DMS53 treated with DMSO at 0.1 percent for 48 hours (cell line): ENCODE results near the gene DSG4.
"Not testable (repeated sequence)": the region's sequence is repeated elsewhere in the genome, so short reads cannot be mapped to it uniquely, and the experiment has no call there.

ENCODE experiments used
- DNase-seq: peaks from one replicate; lab custom pipeline; 2025; ENCODE audit not compliant: unreplicated experiment; lab: John Stamatoyannopoulos, UW

The DSG4 gene, protein sequence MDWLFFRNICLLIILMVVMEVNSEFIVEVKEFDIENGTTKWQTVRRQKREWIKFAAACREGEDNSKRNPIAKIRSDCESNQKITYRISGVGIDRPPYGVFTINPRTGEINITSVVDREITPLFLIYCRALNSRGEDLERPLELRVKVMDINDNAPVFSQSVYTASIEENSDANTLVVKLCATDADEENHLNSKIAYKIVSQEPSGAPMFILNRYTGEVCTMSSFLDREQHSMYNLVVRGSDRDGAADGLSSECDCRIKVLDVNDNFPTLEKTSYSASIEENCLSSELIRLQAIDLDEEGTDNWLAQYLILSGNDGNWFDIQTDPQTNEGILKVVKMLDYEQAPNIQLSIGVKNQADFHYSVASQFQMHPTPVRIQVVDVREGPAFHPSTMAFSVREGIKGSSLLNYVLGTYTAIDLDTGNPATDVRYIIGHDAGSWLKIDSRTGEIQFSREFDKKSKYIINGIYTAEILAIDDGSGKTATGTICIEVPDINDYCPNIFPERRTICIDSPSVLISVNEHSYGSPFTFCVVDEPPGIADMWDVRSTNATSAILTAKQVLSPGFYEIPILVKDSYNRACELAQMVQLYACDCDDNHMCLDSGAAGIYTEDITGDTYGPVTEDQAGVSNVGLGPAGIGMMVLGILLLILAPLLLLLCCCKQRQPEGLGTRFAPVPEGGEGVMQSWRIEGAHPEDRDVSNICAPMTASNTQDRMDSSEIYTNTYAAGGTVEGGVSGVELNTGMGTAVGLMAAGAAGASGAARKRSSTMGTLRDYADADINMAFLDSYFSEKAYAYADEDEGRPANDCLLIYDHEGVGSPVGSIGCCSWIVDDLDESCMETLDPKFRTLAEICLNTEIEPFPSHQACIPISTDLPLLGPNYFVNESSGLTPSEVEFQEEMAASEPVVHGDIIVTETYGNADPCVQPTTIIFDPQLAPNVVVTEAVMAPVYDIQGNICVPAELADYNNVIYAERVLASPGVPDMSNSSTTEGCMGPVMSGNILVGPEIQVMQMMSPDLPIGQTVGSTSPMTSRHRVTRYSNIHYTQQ

DNA sequence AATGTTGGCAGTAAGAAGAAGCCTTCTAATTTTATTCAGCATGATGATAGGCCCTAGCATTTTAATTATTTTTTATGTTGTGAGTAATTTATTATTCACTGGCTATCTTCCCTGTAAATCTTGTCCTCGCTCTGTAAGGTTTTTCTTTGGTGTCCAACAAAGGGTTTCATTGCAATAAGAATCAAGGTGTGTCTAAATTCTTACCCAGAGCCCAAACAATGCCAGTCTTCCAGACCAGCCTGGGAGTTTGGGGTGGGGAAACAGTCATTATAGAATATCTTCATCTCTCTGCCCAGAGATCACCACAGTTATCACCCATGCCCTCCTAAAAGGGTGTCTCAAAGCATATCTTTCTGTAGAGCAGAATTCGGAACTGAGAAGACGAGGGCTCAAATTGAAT, at the start of gene DSG4:
Gene DSG4 (plus strand): TSS at position 301 of the 400 bp plus-strand sequence. CDS start 135 bp downstream, outside the sequence.
- no peak for DNase-seq

DNA sequence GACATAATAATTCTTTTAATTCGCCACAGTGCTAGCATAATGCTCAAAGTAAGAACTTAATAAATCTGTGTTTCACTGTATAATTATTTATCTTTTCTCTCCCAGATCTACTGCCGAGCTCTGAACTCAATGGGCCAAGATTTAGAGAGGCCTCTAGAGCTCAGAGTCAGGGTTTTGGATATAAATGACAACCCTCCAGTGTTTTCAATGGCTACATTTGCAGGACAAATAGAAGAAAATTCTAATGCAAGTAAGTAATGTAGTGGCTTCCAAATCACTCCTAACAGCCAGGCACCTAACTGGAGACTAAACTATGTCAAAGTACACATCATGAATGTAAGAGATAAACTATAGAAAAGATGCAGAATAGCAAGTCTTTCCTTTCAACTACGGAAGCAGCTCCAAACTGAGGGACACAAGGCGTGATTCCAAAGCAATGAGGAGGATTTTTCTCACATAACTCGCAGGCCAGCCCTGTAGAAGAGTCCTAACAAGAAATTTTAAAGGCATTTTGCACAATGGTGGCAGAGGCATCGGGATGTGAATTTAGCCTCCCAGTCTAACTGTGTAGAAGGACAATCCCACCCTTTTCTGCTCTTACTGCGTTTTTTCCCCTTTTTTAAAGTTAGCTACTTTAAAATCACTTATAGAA, 46.7 kb upstream of the DSG4 start:
- no peak for DNase-seq

DNA sequence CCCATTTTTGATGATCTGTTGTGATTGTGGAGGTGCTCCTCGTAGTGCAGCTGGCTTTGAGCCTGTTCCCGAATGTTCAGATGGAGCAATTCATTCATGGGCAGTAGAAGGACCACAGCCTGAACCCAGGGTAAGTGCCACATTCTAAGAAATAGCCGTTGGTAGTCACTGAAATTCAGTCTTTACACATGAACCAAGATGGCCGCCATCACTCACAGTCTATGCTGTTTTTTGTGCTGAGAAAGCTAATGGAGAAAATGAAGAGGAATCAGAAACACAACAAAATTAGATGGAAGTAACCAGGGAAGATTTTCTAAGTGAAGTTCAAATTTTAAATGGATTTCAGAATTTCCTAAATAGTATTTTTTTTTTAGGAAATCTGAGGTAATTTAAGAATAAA, 33.1 kb upstream of the DSG4 start:
- DNase-seq: no peak

DNA sequence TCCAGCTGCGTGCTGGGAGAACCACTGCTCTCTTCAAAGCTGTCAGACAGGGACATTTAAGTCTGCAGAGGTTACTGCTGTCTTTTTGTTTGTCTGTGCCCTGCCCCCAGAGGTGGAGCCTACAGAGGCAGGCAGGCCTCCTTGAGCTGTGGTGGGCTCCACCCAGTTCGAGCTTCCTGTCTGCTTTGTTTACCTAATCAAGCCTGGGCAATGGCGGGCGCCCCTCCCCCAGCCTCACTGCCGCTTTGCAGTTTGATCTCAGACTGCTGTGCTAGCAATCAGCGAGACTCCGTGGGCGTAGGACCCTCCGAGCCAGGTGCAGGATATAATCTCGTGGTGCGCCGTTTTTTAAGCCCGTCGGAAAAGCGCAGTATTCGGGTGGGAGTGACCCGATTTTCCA, 23.2 kb upstream of the DSG4 start:
- not testable (repeated sequence) for DNase-seq

DNA sequence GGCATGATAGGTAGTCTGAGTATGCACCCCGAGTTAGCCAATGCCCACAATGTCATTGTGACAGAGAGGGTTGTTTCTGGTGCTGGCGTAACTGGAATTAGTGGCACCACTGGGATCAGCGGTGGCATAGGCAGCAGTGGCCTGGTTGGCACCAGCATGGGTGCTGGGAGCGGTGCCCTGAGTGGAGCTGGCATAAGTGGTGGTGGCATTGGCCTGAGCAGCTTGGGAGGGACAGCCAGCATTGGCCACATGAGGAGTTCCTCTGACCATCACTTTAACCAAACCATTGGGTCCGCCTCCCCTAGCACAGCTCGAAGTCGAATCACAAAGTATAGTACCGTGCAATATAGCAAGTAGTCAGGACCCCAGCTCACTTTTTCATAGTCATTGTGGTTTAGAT, 21.6 kb upstream of the DSG4 start:
- no peak for DNase-seq

DNA sequence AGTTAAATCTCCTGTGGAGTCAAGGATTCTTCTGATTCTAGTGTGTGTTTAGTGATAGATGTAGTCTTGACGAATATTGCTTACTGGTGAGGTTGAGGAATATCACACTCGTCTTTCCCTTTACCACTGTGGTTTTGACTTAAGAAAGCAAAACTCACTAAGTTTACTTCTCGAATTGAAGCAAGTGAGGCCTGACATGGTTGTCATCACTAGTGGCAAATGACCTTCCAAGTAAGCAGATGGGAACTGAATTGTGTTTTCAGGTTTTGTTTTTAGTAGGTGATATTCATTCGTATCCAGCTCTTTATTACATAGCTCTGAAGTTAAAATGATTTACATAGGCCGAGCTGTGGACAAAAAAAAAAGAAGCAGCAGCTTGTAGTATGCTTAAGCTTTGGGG, 20.6 kb upstream of the DSG4 start:
- DNase-seq: no peak

DNA sequence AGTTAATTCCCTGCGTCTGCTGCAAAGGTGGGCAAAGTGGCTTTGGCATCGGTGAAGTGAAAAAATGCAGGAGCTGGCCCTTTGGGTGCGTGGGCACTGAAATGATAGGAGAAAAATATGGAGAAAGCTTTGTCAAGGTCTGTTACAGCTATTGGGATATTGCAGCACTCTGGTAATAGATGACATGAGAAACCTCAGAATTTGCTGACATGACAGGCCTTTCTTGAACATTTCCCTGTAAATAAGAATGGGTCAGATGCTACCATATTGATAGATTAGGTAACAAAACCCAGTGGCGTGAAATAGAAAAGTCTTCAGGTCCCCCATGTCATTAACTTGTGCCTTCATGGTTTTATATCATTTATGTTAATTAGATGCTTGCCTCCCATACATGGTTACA, 12.4 kb upstream of the DSG4 start:
- DNase-seq: no peak

DNA sequence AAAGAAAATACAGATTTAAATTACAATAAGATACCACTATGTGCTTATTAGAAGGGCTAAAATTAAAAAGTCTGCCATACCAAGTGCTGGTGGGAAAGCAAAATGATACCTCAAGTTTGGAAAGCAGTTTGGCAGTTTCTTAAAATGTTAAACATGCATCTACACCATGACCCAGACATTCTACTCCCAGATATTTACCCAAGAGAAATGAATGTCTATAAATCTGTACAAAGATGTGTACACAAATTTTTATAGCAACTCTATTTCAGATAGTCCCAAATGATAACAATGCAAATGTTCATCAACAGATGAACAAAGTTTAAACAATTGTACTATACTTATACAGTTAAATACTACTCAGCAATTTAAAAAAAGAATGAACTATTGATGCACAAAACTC, 7.1 kb upstream of the DSG4 start:
- no peak for DNase-seq

DNA sequence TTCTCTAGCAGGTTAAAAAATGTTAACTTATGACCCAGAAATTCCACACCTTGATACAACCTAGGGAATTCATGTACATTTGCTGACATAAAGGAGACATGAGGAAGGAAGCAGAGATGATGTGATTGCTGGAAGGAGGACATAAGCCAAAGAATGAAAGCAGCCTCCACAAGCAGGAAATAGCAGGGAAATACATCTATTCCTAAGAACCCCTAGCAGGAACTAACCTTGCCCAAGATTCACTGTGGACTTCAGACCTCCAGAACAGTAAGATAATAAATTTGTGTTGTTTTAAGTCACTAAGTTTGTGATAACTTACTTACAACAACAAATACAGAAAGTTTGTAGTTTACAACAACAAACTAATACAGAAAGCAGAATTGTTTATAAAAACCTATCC, 4.6 kb upstream of the DSG4 start:
- no peak for DNase-seq

DNA sequence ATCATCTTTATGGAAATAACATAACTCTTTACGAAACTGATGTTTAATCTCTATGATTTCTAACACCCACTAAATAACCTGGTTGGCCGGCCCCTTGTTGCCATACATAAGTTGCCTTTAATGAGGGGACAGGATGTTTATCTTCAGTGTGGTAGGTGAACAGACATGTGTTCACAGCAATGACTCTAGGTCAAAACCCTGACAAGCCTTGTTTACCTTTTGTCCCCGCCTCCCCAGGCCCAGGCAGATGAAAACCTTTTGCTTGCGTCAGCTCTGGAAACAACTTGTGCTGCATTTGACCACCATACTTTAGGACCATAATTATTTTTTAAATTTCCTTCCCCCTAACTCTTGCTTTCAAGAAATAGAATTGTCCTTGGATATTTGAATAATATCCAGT, 2.9 kb upstream of the DSG4 start:
- DNase-seq: peak; percentile 51

DNA sequence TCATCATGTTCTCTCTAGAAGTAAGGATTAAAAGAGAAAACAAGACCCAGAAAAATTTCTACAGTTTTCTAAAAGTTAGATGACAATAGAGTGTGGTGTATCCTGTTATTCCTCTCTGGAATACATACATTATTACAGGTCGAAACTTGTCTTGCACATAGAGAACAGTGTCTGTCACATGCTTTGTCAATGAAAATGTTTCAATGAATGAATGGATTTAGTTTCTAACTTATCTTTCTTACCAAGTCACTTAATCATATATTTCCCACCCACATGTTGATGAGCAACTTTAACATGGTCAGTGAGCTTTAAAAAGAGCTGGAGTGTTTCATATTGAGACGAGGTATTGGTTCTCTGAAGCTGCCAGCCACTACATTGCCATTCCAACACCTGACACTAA, 4.3 kb downstream of the DSG4 start:
- DNase-seq: no peak

DNA sequence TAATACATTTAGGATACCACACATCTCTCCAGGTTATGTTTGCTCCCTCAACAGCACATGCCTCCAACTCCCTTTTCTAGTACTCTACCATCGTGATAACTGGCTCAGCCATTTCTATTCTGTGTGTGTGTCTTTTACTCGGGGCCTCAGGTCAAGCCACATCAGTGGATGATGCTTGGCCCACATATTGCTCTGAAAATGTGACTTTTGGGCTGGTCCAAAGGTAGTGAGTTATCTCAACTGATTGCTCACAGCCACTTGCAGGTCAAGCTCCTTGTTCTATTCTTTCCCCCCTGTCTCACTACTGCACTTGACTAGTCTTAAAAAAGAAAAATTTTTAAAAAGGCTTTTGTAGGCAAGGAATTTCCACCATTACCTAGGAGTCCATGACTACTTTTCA, 5.5 kb downstream of the DSG4 start:
- no peak for DNase-seq

DNA sequence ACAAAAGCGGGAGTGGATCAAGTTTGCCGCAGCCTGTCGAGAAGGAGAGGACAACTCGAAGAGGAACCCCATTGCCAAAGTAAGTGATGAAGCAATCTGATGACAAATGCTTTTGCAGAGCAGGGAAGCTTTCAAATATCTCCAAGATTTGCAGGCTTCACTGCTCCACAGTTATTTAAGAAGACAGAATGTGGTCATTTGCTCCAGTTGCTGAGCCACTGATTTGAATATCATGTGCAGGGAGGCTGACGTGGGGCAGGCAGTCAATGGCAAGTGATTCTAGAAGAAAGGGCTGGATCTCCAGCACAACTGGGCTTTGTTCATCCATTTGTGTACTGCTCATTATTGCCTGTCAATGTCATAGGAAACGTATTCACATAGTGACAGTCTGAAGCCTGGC, 10.2 kb downstream of the DSG4 start:
- no peak for DNase-seq

DNA sequence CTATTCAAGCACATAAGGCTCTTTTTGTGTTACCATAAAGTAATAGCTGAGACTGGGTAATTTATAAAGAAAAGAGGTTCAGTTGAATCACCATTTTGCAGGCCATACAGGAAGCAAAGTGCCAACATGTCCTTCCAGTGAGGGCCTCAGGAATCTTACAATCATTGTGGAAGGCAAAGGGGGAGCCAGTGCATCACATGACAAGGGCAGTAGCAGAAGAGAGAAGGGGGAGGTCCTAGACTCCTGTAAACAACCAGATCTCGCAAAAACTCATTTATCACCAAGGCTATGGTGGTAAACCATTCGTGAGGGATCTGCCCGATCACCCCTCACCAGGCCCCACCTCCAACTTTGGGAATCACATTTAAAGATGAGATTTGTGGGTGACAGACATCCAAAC, 16.7 kb downstream of the DSG4 start:
- DNase-seq: no peak

DNA sequence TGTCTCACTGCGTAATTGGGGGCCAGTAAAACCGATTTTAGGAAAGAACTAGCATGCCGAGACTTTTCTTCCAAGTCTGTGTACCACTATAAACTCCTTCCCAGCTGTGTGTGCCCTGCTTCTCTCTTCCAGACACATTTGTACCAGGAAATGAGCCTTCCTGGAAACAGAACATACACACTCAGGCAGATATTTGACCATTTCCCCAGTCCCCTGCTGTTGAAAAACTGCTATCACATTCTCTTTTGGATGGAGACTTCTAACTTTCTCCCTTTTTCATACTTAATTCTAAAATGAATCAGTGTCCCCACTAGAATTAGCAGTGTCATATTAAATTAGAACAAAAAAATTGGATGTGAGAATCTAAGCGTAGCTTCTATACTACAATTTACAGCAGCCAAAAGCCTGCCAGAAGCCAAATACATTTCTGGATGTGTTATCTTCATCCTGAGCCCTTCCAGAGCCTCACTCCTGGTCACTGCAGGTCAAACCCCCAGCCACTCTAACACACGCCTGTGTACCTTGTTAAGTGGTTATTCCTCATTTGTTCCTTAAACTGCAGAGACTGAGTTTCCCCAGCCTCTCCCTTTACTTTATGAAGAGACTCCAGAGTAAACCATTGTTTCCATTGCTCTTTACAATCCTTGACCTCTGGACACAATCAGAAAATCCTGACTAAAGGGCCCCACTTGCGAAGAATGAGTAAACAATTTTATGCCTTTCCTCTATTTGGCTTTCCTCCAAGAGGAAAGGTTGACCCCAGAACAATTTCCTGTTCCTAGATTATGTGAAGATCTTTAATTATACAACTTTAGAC, 20.4 kb downstream of the DSG4 start:
- DNase-seq: peak; percentile 71

DNA sequence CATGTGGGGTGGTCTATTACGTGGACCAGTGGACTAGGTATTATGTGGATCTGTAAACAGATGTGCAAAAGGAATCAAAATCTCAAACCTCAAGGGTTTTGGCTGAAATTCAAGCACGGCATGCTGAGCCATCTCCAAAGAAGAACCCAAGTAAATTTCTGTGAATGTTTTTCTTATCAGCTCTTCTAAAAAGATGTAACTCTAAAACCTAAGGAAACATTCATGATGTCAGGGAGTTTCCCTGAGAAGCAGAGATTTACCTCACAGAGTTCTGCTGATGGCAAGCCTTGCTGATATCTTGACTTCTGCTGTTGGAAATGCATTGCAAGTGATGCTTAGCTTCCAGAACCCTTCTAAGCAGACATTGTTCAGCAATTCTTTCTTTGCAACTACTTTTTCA, 21.6 kb downstream of the DSG4 start:
- DNase-seq: peak; percentile 7

DNA sequence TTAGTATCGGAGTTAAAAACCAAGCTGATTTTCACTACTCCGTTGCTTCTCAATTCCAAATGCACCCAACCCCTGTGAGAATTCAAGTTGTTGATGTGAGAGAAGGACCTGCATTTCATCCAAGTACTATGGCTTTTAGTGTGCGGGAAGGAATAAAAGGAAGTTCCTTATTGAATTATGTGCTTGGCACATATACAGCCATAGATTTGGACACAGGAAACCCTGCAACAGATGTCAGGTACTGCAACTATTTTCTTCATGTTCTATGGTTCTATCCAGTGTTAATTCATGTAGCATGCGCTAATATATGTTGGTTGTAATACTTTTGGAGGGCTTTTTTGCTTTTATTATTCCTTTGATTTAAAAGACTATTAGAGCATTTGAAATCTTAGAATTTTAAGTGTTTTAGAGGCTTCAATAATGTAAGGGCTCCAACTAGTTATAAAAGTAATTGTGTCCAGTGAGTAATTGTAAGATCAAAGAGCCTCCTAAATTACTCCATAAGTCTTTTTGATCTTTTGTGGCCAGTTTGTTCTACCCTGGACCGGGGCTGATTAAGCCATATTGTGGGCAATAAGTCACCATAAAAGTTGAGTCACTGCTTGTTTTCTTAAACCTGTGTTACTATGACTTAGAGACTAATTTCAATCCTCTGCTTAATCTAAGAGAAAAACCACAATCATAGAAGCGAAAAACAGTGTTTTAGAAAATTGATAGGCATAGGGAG, 22.9 kb downstream of the DSG4 start:
- peak; percentile 24 for DNase-seq

DNA sequence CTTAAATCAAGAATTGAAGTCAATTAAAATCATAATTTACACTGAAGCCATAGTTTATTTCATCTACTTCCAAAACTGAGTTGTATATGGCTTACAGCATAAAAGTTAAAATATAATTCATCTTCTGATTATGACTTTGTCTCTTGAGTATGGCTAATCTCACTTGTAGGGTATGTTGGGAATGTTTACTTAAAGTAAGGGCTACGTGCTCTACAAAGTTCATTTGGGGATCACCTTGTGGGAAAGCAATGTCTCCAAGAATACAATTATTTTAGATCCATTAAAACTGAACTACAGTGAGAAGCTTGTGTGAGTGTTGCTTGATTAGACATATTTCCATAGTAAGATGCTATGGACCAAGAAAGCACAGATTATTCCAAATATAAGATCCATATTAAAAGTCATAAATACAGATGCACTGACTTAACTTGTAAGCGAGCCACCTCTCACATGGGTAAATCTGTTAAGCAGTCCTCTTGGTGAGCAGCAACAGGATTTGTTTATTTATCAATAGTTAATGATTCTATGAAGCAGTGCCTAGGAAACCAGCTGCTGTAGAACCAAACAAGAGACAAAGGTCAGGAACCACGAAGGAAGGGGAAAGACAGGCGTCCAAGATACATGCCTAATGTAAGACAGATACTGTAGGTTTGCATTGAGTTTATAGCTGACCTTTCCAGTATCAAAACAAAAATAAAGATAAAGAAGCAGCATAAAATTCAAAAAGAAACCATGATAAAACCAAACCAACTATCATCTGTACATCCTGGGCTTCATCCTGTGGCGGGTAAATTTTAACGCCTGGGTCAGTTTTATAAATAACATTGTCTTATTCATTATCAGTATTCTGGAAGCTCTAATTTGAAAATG, 24.8 kb downstream of the DSG4 start:
- DNase-seq: peak; percentile 62

DNA sequence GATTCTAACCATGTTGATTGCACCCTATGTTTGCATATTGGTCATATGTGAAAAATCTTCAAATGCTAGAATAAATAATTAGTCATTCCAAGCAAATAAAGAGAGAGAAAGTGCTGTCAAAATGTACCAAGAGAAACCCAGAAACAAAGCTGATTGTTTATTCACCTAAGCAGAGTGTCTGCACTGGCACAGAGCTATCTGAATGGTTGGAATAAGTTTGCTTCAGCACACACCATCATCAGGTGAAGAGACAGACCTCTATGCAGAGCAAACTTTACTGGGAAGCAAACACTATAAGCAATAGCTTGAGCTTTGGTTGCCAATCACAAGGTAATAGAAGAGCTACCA, 25.4 kb downstream of the DSG4 start:
- peak; percentile 74 for DNase-seq
